HEK293 (cell line): ENCODE results near the gene PRKAG2.

Experiments used
- CTCF ChIA-PET: fragments of 350-600 bp; formaldehyde crosslinking; extraction: SDS; loops from one replicate; lab custom pipeline; 2021; ENCODE audit warnings: antibody characterized with exemption; lab: Yijun Ruan, JAX
- POLR2A ChIA-PET: fragments of 300-600 bp; formaldehyde crosslinking; extraction: SDS; loops from one replicate; lab custom pipeline; 2020; ENCODE audit warnings: antibody characterized with exemption, inconsistent platforms; lab: Yijun Ruan, JAX
- H3K27ac ChIP-seq: fragments of 200-500 bp; sonication (Bioruptor generic); 2 replicates; pipeline ENCODE4 v1.5.1; 2014; ENCODE audit warnings: low read depth, low read length, control low read depth, inconsistent platforms; ENCODE audit errors: extremely low read depth
- H3K36me3 ChIP-seq, 2 experiments: fragments of 200-500 bp in 1 of 2; sonication (Bioruptor generic) in 1 of 2; 1 replicate in 1 of 2; 2 replicates in 1 of 2; pipeline ENCODE4 v1.5.1; 2014 to 2017; ENCODE audit warnings: inconsistent platforms in 2 of 2, low read length in 2 of 2; ENCODE audit not compliant: control insufficient read depth in 2 of 2, insufficient read depth in 1 of 2
- H3K4me1 ChIP-seq: fragments of 200-500 bp; sonication (Bioruptor generic); 2 replicates; pipeline ENCODE4 v1.5.1; 2014; ENCODE audit warnings: mild to moderate bottlenecking, low read length, inconsistent platforms; ENCODE audit not compliant: control insufficient read depth, insufficient read depth
- H3K4me3 ChIP-seq: 2 replicates; pipeline ENCODE4 v1.5.1; 2011; ENCODE audit warnings: low read depth, mild to moderate bottlenecking, control low read depth, low read length, moderate library complexity
- H3K9me3 ChIP-seq: fragments of 200-500 bp; sonication (Bioruptor generic); 2 replicates; pipeline ENCODE4 v1.5.1; 2014; ENCODE audit warnings: low read depth, low read length, inconsistent platforms; ENCODE audit not compliant: control insufficient read depth, insufficient read depth
- FEZF1 ChIP-seq: fragments of 450-650 bp; formaldehyde crosslinking; IDR thresholded peaks from 2 replicates; pipeline ENCODE4 v1.5.1; 2016; ENCODE audit warnings: missing biosample characterization, missing genetic modification characterization
- HOXC10 ChIP-seq: sonication (generic); formaldehyde crosslinking; IDR thresholded peaks from 2 replicates; pipeline ENCODE4 v1.8.1; 2023; ENCODE audit warnings: mild to moderate bottlenecking, missing genetic modification reagents
- KLF1 ChIP-seq: fragments of 450-650 bp; formaldehyde crosslinking; IDR thresholded peaks from 2 replicates; pipeline ENCODE4 v1.5.1; 2016; ENCODE audit warnings: missing biosample characterization, missing genetic modification characterization
- KLF16 ChIP-seq: fragments of 450-650 bp; formaldehyde crosslinking; IDR thresholded peaks from 2 replicates; pipeline ENCODE4 v1.5.1; 2017; ENCODE audit warnings: missing biosample characterization, missing genetic modification characterization
- MEIS1 ChIP-seq: sonication (generic); formaldehyde crosslinking; IDR thresholded peaks from 2 replicates; pipeline ENCODE4 v1.8.1; 2022; ENCODE audit warnings: missing genetic modification reagents, mild to moderate bottlenecking, borderline replicate concordance
- ZBTB17 ChIP-seq: fragments of 450-650 bp; formaldehyde crosslinking; IDR thresholded peaks from 2 replicates; pipeline ENCODE4 v1.5.1; 2016; ENCODE audit warnings: missing biosample characterization, missing genetic modification characterization
- ZFP69B ChIP-seq: fragments of 450-650 bp; formaldehyde crosslinking; IDR thresholded peaks from 2 replicates; pipeline ENCODE4 v1.5.1; 2016; ENCODE audit warnings: missing biosample characterization, missing genetic modification characterization
- ZNF10 ChIP-seq: fragments of 450-650 bp; formaldehyde crosslinking; IDR thresholded peaks from 2 replicates; pipeline ENCODE4 v1.5.1; 2017; ENCODE audit warnings: missing biosample characterization, missing genetic modification characterization
- ZNF184 ChIP-seq: fragments of 450-650 bp; IDR thresholded peaks from 2 replicates; pipeline ENCODE4 v1.5.1; 2018; ENCODE audit warnings: missing biosample characterization, mild to moderate bottlenecking, missing genetic modification characterization
- ZNF211 ChIP-seq: fragments of 450-650 bp; formaldehyde crosslinking; IDR thresholded peaks from 2 replicates; pipeline ENCODE4 v1.5.1; 2016; ENCODE audit warnings: low read depth, missing biosample characterization, missing genetic modification characterization
- ZNF214 ChIP-seq: fragments of 450-650 bp; formaldehyde crosslinking; IDR thresholded peaks from 2 replicates; pipeline ENCODE4 v1.5.1; 2017; ENCODE audit warnings: missing biosample characterization, mild to moderate bottlenecking, missing genetic modification characterization, borderline replicate concordance
- ZNF302 ChIP-seq: fragments of 450-650 bp; formaldehyde crosslinking; IDR thresholded peaks from 2 replicates; pipeline ENCODE4 v1.5.1; 2016; ENCODE audit warnings: missing biosample characterization, missing genetic modification characterization, low read depth
- ZNF324 ChIP-seq: fragments of 450-650 bp; formaldehyde crosslinking; IDR thresholded peaks from 2 replicates; pipeline ENCODE4 v1.5.1; 2016; ENCODE audit warnings: missing biosample characterization, missing genetic modification characterization
- ZNF513 ChIP-seq: fragments of 450-650 bp; IDR thresholded peaks from 2 replicates; pipeline ENCODE4 v1.5.1; 2018; ENCODE audit warnings: missing biosample characterization, missing genetic modification characterization
- ZNF610 ChIP-seq: fragments of 450-650 bp; formaldehyde crosslinking; IDR thresholded peaks from 2 replicates; pipeline ENCODE4 v1.5.1; 2016; ENCODE audit warnings: missing biosample characterization, missing genetic modification characterization, borderline replicate concordance
- ZNF677 ChIP-seq: fragments of 450-650 bp; IDR thresholded peaks from 2 replicates; pipeline ENCODE4 v1.5.0; 2018; ENCODE audit warnings: missing biosample characterization, mild to moderate bottlenecking, missing genetic modification characterization, moderate library complexity
- ZNF791 ChIP-seq: fragments of 450-650 bp; formaldehyde crosslinking; IDR thresholded peaks from 2 replicates; pipeline ENCODE4 v1.5.1; 2016; ENCODE audit warnings: missing biosample characterization, missing genetic modification characterization
- ZNF792 ChIP-seq: fragments of 450-650 bp; formaldehyde crosslinking; IDR thresholded peaks from 2 replicates; pipeline ENCODE4 v1.5.1; 2016; ENCODE audit warnings: missing biosample characterization, missing genetic modification characterization
- ZNF830 ChIP-seq: fragments of 450-650 bp; IDR thresholded peaks from 2 replicates; pipeline ENCODE4 v1.5.0; 2018; ENCODE audit warnings: missing biosample characterization, missing genetic modification characterization, low read depth, mild to moderate bottlenecking, moderate library complexity
- ZNF837 ChIP-seq: fragments of 450-650 bp; formaldehyde crosslinking; IDR thresholded peaks from 2 replicates; pipeline ENCODE4 v1.5.1; 2016; ENCODE audit warnings: missing biosample characterization, missing genetic modification characterization
- TF ChIP-seq, protein P1 (sequence below): fragments of 450-650 bp; IDR thresholded peaks from 2 replicates; pipeline ENCODE4 v1.5.1; 2018; ENCODE audit warnings: missing biosample characterization, mild to moderate bottlenecking, missing genetic modification characterization
- TF ChIP-seq, protein P2 (sequence below): fragments of 450-650 bp; formaldehyde crosslinking; IDR thresholded peaks from 2 replicates; pipeline ENCODE4 v1.5.1; 2016; ENCODE audit warnings: missing biosample characterization, missing genetic modification characterization

Gene PRKAG2

GRCh38 chr7:151762583-151763245, 114.2 kb downstream of the PRKAG2 start:
- ChIA-PET POLR2A (no interaction called here), CTCF (interaction anchor here (0.7 to 2.2 kb wide), 4 partner anchors 9 to 447 kb away, joined by 3 to 9 read pairs (median 4); no protein-coding TSS in a partner anchor)
- no peaks in the 10 kb centered on the region for H3K36me3 ChIP-seq
- H3K27ac ChIP-seq = no peak overlapping the region
- H3K9me3 ChIP-seq = no peaks in the 10 kb centered on the region
- TF ChIP-seq, protein P1, sequence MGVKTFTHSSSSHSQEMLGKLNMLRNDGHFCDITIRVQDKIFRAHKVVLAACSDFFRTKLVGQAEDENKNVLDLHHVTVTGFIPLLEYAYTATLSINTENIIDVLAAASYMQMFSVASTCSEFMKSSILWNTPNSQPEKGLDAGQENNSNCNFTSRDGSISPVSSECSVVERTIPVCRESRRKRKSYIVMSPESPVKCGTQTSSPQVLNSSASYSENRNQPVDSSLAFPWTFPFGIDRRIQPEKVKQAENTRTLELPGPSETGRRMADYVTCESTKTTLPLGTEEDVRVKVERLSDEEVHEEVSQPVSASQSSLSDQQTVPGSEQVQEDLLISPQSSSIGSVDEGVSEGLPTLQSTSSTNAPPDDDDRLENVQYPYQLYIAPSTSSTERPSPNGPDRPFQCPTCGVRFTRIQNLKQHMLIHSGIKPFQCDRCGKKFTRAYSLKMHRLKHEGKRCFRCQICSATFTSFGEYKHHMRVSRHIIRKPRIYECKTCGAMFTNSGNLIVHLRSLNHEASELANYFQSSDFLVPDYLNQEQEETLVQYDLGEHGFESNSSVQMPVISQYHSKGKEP (tag by site-specific recombination) = no peak
- no peak for TF ChIP-seq KLF1 (tag by site-specific recombination)
- no peak for TF ChIP-seq ZNF211 (tag by site-specific recombination)
- TF ChIP-seq ZNF677 (tag by site-specific recombination) = no peak
- TF ChIP-seq, protein P2, sequence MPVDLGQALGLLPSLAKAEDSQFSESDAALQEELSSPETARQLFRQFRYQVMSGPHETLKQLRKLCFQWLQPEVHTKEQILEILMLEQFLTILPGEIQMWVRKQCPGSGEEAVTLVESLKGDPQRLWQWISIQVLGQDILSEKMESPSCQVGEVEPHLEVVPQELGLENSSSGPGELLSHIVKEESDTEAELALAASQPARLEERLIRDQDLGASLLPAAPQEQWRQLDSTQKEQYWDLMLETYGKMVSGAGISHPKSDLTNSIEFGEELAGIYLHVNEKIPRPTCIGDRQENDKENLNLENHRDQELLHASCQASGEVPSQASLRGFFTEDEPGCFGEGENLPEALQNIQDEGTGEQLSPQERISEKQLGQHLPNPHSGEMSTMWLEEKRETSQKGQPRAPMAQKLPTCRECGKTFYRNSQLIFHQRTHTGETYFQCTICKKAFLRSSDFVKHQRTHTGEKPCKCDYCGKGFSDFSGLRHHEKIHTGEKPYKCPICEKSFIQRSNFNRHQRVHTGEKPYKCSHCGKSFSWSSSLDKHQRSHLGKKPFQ (tag by site-specific recombination) = no peak
- no peak for TF ChIP-seq ZNF184 (tag by site-specific recombination)
- no peak for TF ChIP-seq ZFP69B (tag by site-specific recombination)
- H3K4me1 ChIP-seq = no peaks in the 10 kb centered on the region
- no peak overlapping the region for H3K4me3 ChIP-seq

DNA sequence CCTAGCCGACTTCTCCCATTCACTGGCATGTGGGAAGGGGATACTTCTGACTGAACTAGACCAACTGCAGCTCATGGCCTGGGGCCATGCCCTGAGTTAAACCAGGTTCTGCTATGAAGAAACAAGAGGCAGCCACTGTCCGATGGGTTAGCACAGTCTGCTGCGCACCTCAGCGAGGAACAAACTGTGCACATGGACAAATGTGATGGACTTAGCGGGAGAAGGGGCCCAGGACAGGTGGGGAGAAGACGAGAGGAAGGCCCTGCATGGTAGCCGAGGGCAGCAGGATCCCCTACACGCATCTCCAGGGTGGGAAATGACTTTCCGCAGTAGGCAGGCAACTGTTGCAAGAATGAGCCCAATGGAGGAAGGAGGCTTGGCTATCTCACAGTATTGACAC, 115.0 kb downstream of the PRKAG2 start:
- Histone ChIP-seq H3K9me3 (no peaks in the 10 kb centered on the region), H3K4me3 (no peak overlapping the region), H3K4me1 (no peaks in the 10 kb centered on the region), H3K36me3 (no peaks in the 10 kb centered on the region), H3K27ac (no peak overlapping the region)
- CTCF ChIA-PET = interaction anchor here (0.5 to 2.2 kb wide), 4 partner anchors 9 to 447 kb away, joined by 3 to 9 read pairs (median 4); no protein-coding TSS in a partner anchor
- POLR2A ChIA-PET = no interaction called here
- TF ChIP-seq ZNF610 (tag by site-specific recombination) (no peak), ZNF302 (tag by site-specific recombination) (no peak), ZNF837 (tag by site-specific recombination) (no peak), FEZF1 (tag by site-specific recombination) (no peak), ZNF792 (tag by site-specific recombination) (no peak), ZNF10 (tag by site-specific recombination) (no peak), ZBTB17 (no peak), ZNF791 (no peak), ZNF214 (no peak), KLF16 (no peak), ZNF513 (tag by site-specific recombination) (no peak), ZNF324 (no peak), HOXC10 (CRISPR knock-in tag) (no peak), MEIS1 (no peak), ZNF830 (no peak)
- TF ChIP-seq, protein P2 (tag by site-specific recombination) = no peak
- TF ChIP-seq, protein P1 (tag by site-specific recombination) = no peak
